GM20000 (cell line): ENCODE measurements around the gene KIF26B.

Experiments
- DNase-seq: peaks from one replicate; pipeline ENCODE4 v3.0.0; 2012; ENCODE audit warnings: low spot score
- TF ChIP-seq, protein P1 (sequence below): IDR thresholded peaks from 2 replicates; pipeline ENCODE4 v1.5.1; 2012; ENCODE audit warnings: mild to moderate bottlenecking, control low read depth; ENCODE audit errors: extremely low read depth, missing control alignments

KIF26B gene

DNA sequence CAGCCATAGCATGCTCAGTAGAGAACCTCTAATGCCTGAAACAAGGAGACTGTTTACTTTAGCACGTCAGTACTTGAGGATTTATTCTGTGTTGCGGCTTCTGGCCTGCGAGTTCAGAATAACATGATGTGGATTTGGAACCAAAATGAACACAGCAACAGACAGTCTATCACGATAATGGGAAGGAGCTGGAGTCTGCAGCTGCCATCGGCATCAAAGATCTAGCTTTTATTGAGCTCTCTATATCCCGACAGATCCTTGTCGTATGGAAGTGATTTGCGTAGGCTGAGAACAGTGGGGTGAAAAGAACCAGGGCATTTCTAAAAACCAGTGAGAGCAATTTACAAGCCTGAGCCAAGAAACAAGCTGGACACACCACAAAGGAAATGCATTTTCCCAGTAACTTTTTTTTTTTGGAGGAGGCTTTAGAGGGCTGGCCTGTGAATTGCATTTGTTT lies 294.2 kb downstream of the KIF26B start:
- TF ChIP-seq, protein P1, sequence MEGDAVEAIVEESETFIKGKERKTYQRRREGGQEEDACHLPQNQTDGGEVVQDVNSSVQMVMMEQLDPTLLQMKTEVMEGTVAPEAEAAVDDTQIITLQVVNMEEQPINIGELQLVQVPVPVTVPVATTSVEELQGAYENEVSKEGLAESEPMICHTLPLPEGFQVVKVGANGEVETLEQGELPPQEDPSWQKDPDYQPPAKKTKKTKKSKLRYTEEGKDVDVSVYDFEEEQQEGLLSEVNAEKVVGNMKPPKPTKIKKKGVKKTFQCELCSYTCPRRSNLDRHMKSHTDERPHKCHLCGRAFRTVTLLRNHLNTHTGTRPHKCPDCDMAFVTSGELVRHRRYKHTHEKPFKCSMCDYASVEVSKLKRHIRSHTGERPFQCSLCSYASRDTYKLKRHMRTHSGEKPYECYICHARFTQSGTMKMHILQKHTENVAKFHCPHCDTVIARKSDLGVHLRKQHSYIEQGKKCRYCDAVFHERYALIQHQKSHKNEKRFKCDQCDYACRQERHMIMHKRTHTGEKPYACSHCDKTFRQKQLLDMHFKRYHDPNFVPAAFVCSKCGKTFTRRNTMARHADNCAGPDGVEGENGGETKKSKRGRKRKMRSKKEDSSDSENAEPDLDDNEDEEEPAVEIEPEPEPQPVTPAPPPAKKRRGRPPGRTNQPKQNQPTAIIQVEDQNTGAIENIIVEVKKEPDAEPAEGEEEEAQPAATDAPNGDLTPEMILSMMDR, result no peak
- DNase-seq, result no peak

DNA sequence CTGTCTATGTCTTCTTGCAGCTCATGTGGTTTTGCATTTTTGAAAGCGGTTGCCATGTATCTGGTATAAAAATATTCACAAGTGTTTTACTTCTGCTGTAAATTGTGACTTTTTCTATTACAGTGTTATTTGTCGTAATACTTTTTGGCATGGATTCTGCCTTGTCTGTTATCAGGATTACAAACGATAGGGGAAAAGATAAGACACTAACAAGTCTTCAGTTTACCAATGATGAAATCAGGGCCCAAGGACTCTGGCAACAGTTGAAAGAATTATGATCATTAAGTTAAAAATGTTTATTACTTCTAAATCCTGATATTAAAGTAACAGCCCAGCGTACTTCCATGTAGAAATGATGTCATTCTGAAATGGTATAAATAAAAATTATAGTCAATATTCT lies 298.8 kb downstream of the KIF26B start:
- TF ChIP-seq, protein P1, result no peak

DNA sequence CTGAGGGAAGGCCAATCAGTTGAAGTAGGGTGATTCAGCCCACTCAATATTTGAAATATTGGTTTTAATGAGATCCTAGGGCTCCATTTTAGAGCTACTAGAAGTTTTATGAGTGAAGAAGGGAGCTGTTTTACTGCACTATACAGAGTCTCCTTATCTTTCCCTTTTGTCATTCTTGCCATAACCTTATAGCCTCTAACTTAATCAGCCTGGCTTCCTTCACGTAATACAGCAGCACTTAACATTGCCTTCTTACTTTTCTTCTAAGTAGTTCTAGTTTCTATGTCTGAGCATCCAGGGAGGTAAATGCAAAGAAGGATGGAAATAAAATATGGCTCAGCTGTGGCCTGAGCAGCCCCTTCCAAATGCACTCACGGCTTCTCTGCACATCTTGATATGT lies 299.3 kb downstream of the KIF26B start:
- TF ChIP-seq, protein P1, result no peak
- no peak for DNase-seq

More for the DNA sequence above, 298.8 kb downstream of the KIF26B start:
- DNase-seq, result no peak

DNA sequence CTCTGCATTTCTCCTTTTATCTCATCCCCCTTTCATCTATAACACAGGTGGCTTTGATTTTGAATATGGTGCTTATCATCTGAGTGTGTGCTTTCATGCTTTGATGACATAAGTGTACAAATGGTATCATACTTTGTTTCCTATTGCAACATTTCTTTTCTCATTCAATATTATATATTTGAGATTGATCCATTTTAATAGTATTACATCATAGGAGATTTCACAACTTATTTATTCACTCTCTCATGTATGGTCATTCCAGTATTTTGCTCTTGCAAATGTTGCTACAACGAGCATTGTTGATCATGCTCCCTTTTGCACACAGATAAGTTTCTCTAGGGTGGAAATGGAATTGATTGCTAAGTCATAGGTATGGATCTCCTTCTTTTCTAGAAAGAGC lies 302.8 kb downstream of the KIF26B start:
- no peak for DNase-seq
- TF ChIP-seq, protein P1, result no peak

DNA sequence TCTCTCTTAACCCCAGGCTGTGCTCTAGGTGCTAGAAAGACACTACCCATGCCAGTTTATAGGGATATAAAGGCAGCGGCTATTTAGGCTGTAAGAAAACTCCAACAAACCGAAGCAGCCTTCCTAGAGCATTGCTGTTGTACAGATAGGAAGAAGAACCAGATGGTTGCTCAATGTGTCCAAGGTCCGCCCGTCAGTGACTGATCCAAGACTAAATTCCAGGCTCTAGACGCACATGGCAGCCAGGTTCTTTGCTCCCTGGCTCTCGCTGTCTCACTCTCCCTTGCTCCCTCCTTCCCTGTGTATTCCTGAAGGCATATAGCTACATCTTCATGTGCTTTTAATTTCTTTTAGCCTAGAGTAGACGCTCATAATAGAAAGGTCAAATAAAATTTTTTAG lies 303.4 kb downstream of the KIF26B start:
- TF ChIP-seq, protein P1, result no peak

DNA sequence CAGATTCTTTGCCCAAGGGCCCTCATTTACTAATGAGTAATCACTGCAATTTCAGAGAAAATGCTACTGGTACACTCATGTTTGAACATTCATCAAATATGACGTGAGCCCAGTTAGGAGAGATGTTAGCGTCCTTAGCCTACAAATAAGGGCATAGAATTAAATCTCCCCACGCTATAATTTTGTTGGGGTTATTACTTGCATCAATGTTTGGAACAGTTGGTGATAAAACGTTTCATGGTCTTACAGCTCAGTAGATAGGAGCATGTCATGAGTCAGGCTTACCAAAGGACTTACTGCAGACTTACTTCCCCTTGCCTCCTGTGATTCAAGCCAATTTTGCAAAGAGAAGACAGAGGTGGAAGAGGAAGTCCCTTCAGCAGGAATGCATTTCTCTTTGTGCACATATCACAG lies 304.0 kb downstream of the KIF26B start:
- TF ChIP-seq, protein P1, result no peak

More for the DNA sequence above, 303.4 kb downstream of the KIF26B start:
- no peak for DNase-seq

DNA sequence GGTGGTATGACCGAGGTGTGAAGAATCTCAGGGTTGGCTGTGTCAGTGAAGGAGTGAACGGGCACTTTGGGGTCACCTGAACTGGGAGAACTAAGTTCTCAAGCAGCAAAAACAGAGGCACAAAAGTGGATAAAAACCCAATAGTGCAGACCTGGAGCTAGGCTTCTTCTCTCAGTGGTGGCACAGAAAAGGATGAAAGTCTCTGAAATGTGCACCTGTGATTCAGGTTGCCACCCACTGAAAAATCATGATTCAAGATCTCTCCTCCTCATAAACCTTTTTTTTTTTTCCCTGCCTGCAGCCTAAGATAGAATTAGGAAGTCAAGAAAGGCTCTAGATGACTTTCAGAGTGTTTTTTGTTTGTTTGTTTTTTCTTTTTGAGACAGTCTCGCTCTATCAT lies 304.8 kb downstream of the KIF26B start:
- TF ChIP-seq, protein P1, result no peak
- no peak for DNase-seq

More for the DNA sequence above, 304.0 kb downstream of the KIF26B start:
- no peak for DNase-seq
